HFFc6 (cell line): ENCODE results near the gene ADIPOQ. TPM values are rescaled to one million over a fixed set of nuclear protein-coding genes. Genes with fewer than 3 reads are reported as not detected.
"Not testable (repeated sequence)": the region's sequence is repeated elsewhere in the genome, so short reads cannot be mapped to it uniquely, and the experiment has no call there.

ENCODE experiments used
- DNase-seq: peaks from one replicate; pipeline ENCODE4 v3.0.0-alpha.2; 2018
- H3K27ac Mint-ChIP-seq: 2 replicates; pipeline ENCODE4 v1.8.0; 2020; ENCODE audit warnings: mild to moderate bottlenecking, mixed read lengths
- H3K27me3 Mint-ChIP-seq: 2 replicates; pipeline ENCODE4 v1.8.0; 2021; ENCODE audit warnings: mild to moderate bottlenecking, moderate library complexity, mixed read lengths; ENCODE audit not compliant: insufficient read depth
- H3K36me3 Mint-ChIP-seq: 2 replicates; pipeline ENCODE4 v1.8.0; 2021; ENCODE audit warnings: low read depth, mixed read lengths
- H3K4me1 Mint-ChIP-seq: 2 replicates; pipeline ENCODE4 v1.8.0; 2020; ENCODE audit warnings: low read depth, mixed read lengths
- H3K4me3 Mint-ChIP-seq: 2 replicates; pipeline ENCODE4 v1.8.0; 2020; ENCODE audit warnings: mild to moderate bottlenecking, moderate library complexity, mixed read lengths
- H3K9me3 Mint-ChIP-seq: 2 replicates; pipeline ENCODE4 v1.8.0; 2020; ENCODE audit warnings: mild to moderate bottlenecking, mixed read lengths
- long read RNA-seq: library from polyadenylated mRNA; unstranded; transcript quantifications from one replicate; pipeline ENCODE4 v2.0.0, GENCODE V29; 2019
- total RNA-seq, 6 experiments: library from RNA; stranded (reverse); fragmentation: NEBNext Ultra II Directional; extraction: Animal tissue kit (Norgen Biotek cat#: 25700); gene quantifications; 2 replicates in 1 of 6; 3 replicates in 5 of 6; pipeline ENCODE4 v1.2.3, GENCODE V29; 2021
- TF ChIP-seq, protein P1 (sequence below): fragments of 200-600 bp; sonication (generic); IDR thresholded peaks from 2 replicates; pipeline ENCODE4 v1.5.0; 2021; ENCODE audit warnings: antibody characterized with exemption, mild to moderate bottlenecking

The ADIPOQ gene
- total RNA-seq, result not detected
- long read RNA-seq, result 0 reads

DNA sequence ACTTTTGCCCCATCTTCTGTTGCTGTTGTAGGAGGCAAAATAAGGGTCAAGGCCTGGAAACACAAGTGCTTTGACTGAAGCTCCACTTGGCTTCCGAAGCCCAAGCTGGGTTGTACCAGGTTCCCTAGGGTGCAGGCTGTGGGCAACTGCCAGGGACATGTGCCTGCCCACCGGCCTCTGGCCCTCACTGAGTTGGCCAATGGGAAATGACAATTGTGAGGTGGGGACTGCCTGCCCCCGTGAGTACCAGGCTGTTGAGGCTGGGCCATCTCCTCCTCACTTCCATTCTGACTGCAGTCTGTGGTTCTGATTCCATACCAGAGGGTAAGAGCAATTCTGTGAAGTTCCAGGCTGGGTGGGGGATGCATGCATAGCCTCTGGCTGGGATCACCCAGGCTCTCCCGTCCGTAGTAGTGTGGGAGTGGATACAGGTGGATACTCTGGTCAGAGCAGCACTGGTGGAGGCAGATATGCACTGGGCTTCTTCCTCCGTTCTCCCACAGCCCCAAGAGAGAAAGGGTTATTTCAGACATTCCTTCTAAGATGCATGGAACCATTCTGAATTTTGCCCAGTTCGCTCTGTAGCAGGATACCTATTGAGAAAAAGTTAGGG lies at the start of gene ADIPOQ:
Gene ADIPOQ, plus strand, starts transcription at position 285 of the 613 bp plus-strand sequence. CDS start 10,349 bp downstream, outside the sequence.
- DNase-seq, result no peak
- Mint-ChIP-seq H3K9me3 (no peaks in the 10 kb centered on the region), H3K36me3 (no peaks in the 10 kb centered on the region), H3K4me3 (no peak within 1 kb of the TSS), H3K27me3 (peaks cover 28% of the 10 kb centered on the region), H3K27ac (no peak within 1 kb of the TSS), H3K4me1 (no peaks in the 10 kb centered on the region)
- TF ChIP-seq, protein P1, sequence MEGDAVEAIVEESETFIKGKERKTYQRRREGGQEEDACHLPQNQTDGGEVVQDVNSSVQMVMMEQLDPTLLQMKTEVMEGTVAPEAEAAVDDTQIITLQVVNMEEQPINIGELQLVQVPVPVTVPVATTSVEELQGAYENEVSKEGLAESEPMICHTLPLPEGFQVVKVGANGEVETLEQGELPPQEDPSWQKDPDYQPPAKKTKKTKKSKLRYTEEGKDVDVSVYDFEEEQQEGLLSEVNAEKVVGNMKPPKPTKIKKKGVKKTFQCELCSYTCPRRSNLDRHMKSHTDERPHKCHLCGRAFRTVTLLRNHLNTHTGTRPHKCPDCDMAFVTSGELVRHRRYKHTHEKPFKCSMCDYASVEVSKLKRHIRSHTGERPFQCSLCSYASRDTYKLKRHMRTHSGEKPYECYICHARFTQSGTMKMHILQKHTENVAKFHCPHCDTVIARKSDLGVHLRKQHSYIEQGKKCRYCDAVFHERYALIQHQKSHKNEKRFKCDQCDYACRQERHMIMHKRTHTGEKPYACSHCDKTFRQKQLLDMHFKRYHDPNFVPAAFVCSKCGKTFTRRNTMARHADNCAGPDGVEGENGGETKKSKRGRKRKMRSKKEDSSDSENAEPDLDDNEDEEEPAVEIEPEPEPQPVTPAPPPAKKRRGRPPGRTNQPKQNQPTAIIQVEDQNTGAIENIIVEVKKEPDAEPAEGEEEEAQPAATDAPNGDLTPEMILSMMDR, result no peak

DNA sequence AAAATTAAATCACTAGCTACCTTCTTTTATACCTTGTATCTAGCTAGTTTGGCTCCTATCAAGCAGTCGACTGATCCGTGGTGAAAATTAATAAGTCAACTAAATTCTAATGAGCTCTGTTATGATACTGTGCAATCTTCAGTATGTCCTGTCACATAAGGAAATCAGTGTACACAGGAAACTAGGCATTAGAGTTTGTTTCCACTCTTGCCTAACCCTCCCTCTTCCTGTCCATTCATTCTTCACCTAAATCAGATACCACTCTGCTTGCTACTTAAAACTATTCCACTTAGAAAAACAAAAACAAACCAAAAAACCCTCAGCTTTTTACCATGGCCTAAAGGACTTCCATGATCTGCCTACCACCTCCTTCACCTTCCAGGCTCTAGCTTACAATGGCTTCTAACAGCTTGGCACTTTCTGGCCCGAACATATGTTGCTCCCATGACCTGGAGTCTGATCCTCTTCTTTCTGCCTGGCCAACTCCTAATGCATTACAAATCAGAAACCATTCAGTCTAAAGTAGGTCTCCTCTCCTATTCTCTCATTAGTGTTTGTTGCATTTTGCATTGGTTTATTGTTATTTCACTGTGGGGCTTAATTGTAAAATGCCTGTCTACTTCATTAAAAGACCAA lies 44.2 kb upstream of the ADIPOQ start:
- TF ChIP-seq, protein P1, result no peak
- DNase-seq, result no peak
- Mint-ChIP-seq H3K4me3 (no peak overlapping the region), H3K27me3 (no peaks in the 10 kb centered on the region), H3K4me1 (no peaks in the 10 kb centered on the region), H3K27ac (no peak overlapping the region), H3K36me3 (peaks cover 17% of the 10 kb centered on the region), H3K9me3 (no peaks in the 10 kb centered on the region)

DNA sequence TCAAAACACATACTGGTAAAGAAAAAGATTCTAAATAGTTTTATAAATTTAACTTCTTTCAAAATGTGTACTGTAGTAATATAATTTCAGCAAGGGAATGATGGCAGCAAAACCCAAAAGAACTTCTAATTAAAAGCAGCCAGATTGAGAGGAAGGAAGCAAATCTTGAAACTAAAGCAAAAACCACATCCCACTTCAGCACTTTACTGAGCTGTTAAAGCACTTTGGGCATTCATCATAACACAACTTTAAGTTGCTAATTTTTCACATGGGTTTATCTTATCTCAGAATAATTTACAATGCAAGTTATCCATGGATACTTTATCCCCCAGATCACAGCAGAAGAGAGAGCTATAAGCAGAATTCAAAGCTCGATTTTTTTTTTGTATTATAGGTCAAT lies 42.2 kb upstream of the ADIPOQ start:
- H3K4me1 Mint-ChIP-seq, result peaks cover 8% of the 10 kb centered on the region; the same call in 1 of the 2 replicates
- no peak overlapping the region for H3K4me3 Mint-ChIP-seq
- no peaks in the 10 kb centered on the region for H3K27me3 Mint-ChIP-seq
- TF ChIP-seq, protein P1, result no peak
- peaks cover 10% of the 10 kb centered on the region; the same call in 1 of the 2 replicates for H3K36me3 Mint-ChIP-seq
- no peak for DNase-seq
- H3K27ac Mint-ChIP-seq, result no peak overlapping the region
- no peaks in the 10 kb centered on the region for H3K9me3 Mint-ChIP-seq

DNA sequence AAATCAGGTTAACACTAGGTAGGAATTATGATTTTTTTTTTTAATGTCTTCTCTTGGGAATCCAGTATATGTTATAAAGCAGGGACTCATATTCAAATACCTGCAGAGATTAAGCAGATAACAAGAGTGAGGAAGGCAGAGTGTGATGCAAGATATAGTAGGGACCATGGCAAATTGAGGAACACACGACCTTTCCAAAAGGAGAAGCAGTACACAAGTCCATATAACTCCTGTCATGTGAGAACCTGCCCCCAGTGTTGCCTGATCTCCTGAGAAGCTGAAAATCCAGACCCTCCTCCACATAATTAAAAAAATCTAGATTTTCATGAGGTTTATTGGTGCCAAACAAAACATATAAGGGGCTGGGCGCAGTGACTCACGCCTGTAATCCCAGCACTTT lies 39.8 kb upstream of the ADIPOQ start:
- DNase-seq, result no peak
- H3K4me3 Mint-ChIP-seq, result no peak overlapping the region
- TF ChIP-seq, protein P1, result no peak

DNA sequence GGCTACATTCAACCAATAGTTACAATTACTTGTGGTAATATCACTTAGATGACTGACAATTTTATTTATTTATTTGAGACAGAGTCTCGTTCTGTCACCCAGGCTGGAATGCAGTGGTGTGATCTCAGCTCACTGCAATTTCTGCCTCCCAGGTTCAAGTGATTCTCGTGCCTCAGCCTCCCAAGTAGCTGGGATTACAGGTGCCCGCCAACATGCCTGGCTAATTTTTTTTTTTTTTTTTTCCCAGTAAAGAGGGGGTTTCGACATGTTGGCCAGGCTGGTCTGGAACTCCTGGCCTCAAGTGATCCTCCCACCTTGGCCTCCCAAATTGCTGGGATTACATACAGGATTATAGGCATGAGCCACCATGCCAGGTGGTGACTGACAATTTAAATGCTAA lies 39.1 kb upstream of the ADIPOQ start:
- DNase-seq, H3K27ac Mint-ChIP-seq, H3K36me3 Mint-ChIP-seq, H3K27me3 Mint-ChIP-seq, H3K4me3 Mint-ChIP-seq, H3K9me3 Mint-ChIP-seq: not testable (repeated sequence)
- peaks cover 22% of the 10 kb centered on the region for H3K4me1 Mint-ChIP-seq

More for the DNA sequence above, 39.8 kb upstream of the ADIPOQ start:
- H3K36me3 Mint-ChIP-seq, result peaks cover 5% of the 10 kb centered on the region; the same call in 1 of the 2 replicates
- no peaks in the 10 kb centered on the region for H3K9me3 Mint-ChIP-seq
- H3K27me3 Mint-ChIP-seq, result no peaks in the 10 kb centered on the region
- H3K27ac Mint-ChIP-seq, result no peak overlapping the region
- peaks cover 22% of the 10 kb centered on the region for H3K4me1 Mint-ChIP-seq
